Measurements from ENCODE around the gene UBE4B.

- no peak for TF ChIP-seq POLR2A (IDR thresholded peaks at IDR 0.05)
- TF ChIP-seq EP300 (IDR thresholded peaks at IDR 0.05): no peak
Measured at GRCh38 chr1:10082785-10083479, 50.2 kb downstream of the UBE4B start.
